PFSK-1 (cell line): ENCODE results near the gene LYPD6.

Experiments
- FOXP2 ChIP-seq: optimal IDR thresholded peaks from 2 replicates; pipeline ENCODE3; 2011; ENCODE audit warnings: borderline replicate concordance, control low read depth, inconsistent platforms; ENCODE audit not compliant: insufficient read depth; ENCODE audit errors: extremely low read length, extremely low read depth
- POLR2AphosphoS5 ChIP-seq: IDR thresholded peaks from 2 replicates; pipeline ENCODE4 v1.6.1; 2012; ENCODE audit warnings: low read depth, mild to moderate bottlenecking, control low read depth, low read length, moderate library complexity
- REST ChIP-seq, 2 experiments: IDR thresholded peaks; 2 replicates each; pipeline versions ENCODE4 v1.6.1 to v1.8.0; 2011 to 2012; ENCODE audit warnings: low read depth in 2 of 2, low read length in 2 of 2, control low read depth in 1 of 2, inconsistent platforms in 1 of 2, mild to moderate bottlenecking in 1 of 2, moderate library complexity in 1 of 2; ENCODE audit not compliant: insufficient read depth in 1 of 2
- SIN3A ChIP-seq: IDR thresholded peaks from 2 replicates; pipeline ENCODE4 v1.6.1; 2012; ENCODE audit warnings: mild to moderate bottlenecking, low read length, moderate library complexity, borderline replicate concordance; ENCODE audit not compliant: insufficient read depth
- TAF1 ChIP-seq: IDR thresholded peaks from 2 replicates; pipeline ENCODE4 v1.6.1; 2012; ENCODE audit warnings: low read length, control low read depth, borderline replicate concordance; ENCODE audit not compliant: insufficient read depth

GRCh38 chr2:149334156-149334555, 3.8 kb downstream of the LYPD6 start:
- TF ChIP-seq POLR2AphosphoS5 (no peak), SIN3A (no peak), FOXP2 (no peak), TAF1 (no peak), REST (IDR thresholded peaks at IDR 0.05; ENCODE audit: insufficient read depth in 1 of 2, low read depth in 2 of 2, low read length in 2 of 2) (no peak)
